ENCODE results near the gene OR1N1.
A peak's percentile ranks its signal among the peaks of the same experiment; 100 is the strongest.
"Not testable (repeated sequence)": the region's sequence is repeated elsewhere in the genome, so short reads cannot be mapped to it uniquely, and the experiment has no call there.

The OR1N1 gene, protein sequence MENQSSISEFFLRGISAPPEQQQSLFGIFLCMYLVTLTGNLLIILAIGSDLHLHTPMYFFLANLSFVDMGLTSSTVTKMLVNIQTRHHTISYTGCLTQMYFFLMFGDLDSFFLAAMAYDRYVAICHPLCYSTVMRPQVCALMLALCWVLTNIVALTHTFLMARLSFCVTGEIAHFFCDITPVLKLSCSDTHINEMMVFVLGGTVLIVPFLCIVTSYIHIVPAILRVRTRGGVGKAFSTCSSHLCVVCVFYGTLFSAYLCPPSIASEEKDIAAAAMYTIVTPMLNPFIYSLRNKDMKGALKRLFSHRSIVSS

DNA sequence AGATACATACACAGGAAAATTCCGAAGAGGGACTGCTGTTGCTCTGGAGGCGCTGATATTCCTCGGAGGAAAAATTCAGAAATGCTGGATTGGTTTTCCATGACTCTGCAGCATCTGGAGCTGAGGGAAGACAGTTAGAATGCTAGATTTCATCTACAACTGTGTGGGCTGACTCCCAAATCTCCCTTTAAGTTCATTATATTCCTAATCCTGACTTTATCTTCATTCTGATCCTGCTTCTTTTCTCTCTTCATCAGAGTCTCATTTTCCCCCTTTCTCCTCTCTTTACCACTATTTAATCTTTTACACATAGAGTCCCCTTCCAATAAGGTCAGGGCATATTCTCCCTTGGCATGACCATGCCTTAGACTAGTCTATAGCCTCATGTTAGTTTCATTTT is at the start of gene OR1N1:
Gene OR1N1 (minus strand): TSS at position 101 of the 400 bp plus-strand sequence. CDS start 0 bp downstream, at position 101.
- no peak for DNase-seq

DNA sequence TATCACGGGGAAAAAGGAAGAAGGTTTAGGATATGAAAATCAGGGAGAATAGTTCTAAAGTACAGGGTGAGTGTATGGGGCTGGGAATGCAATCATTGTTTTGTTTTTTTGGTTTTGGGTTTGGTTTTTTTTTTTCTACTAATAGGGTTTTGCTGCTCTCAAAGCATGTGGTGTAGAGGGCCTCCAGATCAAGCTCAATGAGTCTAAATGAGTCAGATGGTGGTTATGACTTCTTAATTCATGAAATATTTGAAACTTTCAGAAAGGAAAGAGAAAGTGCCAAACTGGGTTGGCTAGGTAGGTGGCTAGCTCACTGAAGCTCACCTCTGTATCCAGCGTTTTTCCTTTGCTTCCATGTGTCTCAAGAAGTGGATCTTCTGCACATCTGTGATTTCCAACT is 45.4 kb upstream of the OR1N1 start:
- no peak for DNase-seq

DNA sequence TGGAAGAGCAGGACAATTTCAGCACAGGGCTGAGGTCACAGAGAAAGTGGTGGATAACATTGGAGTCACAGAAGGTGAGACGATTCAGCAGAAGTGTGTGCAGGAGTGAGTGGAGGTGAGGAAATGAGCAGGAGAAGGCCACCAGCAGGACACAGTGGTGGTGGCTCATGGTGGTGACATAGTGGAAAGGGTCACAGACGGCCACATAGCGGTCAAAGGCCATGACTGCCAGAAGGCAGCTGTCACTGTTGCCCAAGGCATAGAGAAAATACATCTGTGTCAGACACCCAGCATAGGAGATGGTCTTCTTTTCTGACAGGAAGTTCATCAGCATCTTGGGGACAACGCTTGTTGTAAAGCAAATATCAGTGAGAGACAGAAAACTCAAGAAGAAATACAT is 40.8 kb upstream of the OR1N1 start:
- no peak for DNase-seq

DNA sequence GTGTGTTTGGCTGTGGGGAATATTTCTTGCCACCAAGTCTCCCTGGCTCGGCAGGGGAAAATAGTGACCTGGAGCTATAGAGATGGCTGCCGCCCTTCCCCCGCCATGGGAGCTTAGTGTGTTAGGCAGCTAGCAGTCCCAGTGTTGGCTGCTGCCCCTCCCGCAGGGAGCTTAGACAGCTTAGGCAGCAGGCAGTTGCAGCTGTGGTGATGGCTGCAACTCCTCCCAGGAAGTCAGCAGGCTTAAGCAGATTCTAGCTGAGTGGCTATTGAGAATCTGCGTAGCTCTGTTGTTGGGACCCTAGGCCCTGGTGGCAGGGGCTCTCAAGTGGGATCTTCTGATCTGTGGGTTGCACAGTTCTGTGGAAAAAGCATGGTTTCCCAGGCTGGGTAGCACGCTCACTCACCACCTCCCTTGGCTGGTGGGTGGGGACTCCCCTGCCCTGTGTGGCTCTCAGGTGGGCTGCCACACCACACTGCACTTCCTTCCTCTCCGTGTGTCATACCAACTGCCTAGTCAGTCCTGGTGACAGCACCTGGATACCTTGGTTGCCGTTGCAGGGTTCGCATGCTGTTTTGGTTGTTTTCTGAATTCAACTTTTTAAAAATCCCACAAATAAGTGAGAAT is 35.2 kb upstream of the OR1N1 start:
- no peak for DNase-seq

DNA sequence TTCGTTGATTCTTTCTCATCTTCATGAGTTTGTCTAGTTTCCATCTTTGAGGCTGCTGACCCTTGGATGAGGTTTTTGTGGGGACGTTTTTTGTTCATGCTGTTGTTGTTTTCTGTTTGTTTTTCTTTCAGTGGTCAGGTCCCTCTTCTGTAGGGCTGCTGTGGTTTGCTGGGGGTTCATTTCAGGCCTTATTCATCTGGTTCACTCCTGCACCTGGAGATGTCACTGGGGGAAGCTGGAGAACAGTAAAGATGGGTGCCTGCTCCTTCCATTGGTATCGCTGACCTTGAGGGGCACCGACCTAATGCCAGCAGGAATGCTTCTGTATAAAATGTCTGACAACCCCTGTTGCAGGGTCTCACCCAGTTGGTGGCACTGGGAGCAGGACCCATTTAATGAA is 34.4 kb upstream of the OR1N1 start:
- DNase-seq = no peak

DNA sequence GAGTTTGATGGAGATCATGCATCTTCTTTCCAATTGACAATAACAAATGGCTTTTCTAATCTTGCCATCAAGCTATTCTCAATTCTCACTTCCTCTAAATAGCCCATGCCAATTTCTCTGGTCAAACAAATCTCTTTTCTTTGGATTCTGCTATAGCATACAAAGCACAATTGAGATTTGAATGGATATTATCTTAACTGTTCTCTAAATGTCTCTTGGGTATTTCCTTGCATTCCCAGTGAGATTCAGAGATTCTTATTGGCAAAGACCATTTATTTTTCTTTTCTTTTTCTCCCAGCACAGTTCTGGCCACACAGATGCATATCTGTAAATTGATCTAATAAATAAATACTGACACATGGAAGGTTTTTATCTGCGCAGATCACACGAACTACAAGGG is 25.7 kb upstream of the OR1N1 start, which contains the start of gene OR1N2:
Gene OR1N2 (plus strand): TSS at position 301 of the 400 bp plus-strand sequence. CDS start 100 bp downstream, outside the sequence.
- DNase-seq = no peak

DNA sequence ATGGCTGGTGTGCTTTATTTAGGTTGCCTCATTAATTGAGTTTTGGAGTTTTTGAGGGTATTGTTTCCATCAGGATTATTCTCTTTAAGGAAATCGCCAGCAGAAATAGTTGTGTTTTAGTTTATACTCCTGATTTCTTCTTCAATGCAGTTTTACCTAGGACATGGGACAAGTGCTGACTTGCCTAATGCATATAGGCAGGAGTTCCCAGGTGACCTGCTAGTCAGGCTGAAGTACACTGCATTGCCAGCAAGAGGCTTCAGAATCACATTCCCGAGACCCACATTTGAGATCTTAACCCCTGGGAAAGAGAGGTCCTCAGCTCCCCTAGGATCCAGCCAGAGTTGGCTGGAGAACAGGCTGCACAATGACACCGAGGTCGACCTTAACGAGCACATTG is 24.3 kb upstream of the OR1N1 start:
- no peak for DNase-seq

DNA sequence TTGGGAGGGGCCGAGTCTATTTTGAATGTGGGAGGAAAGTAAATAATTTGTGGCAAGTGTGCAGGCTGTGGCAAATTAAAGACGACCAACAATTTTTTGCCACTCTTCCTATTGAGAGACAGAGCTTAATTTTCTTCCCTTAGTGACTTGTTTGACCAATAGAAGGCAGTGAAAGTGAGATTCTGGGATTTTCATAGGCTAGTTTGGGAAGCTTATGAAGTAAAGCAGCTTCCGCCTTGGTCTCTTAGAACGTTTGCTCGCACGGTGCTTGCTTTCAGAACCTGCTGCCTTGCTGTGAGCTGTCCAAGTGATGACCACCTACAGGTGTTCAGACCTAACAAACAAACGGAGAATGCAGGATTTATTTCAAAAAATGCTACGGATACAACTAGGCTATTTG is 19.1 kb upstream of the OR1N1 start:
- DNase-seq = no peak

DNA sequence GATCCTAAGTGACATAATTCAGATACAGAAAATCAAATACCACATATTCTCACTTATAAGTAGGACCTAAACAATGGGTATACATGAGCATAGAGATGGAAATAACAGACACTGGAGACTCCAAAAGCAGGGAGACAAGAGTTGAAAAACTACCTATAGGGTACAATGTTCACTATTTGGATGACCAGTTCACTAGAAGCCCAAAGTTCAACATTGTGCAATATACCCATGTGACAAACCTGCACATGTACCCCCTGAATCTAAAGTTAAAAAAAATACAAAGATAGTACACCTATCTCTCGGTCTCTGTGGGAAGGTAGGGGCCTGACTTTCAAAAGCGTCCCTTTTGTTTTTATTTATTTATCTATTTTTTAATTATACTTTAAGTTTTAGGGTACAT is 11.7 kb upstream of the OR1N1 start:
- DNase-seq = no peak

DNA sequence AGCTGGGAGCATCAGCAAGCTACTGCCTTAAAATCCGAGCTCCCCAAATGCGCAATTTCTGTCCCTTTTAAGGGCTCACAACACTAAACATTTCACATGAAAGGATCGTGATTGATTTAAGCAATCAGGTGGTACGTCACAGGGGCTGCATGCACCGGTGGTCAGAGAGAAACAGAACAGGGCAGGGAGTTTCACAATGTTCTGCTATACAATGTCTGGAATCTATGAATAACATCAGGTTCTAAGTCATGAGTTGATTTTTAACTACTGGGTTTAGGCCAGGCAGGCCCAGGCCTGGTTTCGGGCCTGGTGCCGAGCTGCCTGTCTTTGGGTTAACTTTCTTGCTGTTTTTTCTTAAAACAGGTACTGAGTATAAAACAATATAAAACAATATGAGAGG is 10.0 kb upstream of the OR1N1 start:
- DNase-seq = not testable (repeated sequence)

DNA sequence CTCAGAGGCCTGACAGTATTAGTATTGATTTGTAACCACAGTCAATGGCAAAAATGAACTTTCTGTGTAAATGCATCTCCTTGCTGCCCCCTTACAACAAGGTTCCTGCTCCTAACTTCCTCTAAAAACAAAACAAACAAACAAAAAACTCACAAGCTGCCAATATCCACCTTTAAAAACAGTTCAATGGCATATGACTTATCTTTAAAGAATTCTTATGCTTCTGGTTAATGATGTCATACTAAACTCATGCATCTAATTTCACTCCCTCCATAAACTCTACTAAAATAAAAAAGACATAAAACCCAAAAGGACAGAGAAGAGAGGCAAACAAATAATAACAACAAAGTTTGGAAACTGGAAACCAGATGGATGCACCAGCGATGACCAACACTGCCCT is 9.0 kb upstream of the OR1N1 start:
- DNase-seq = no peak

DNA sequence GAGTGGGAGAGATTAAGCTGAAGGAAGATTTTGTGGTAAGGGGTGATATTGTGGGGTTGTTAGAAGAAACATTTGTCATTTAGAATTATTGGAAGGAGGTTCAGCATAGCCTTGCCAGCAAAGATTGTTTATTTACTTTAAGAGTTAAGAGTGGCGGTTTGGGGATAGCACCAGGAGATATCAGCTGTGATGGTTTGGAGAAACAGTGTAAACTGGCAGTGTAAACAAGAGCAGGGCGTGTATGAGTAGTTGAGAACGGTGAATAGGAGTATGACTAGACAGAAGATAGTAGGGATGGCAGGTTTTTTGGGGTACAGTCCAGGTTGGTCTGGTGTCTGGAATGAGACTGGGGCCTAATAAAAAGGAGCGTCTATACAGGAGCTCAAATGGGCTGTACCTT is 4.1 kb upstream of the OR1N1 start:
- DNase-seq = not testable (repeated sequence)

DNA sequence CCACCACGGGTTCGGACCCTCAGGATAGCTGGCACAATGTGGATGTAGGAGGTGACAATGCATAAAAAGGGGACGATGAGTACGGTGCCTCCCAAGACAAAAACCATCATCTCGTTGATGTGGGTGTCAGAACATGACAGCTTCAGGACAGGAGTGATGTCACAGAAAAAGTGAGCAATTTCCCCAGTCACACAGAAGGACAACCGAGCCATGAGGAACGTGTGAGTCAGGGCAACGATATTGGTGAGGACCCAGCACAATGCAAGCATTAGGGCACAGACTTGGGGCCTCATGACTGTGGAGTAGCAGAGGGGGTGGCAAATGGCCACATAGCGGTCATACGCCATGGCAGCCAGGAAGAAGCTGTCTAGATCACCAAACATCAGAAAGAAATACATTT is 491 bp downstream of the OR1N1 start:
- DNase-seq = no peak

DNA sequence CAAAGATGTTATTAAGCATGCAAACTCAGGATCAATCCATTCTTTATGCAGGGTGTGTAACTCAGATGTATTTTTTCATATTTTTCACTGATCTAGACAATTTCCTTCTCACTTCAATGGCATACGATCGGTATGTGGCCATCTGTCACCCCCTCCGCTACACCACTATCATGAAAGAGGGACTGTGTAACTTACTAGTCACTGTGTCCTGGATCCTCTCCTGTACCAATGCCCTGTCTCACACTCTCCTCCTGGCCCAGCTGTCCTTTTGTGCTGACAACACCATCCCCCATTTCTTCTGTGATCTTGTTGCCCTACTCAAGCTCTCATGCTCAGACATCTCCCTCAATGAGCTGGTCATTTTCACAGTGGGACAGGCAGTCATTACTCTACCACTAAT is 7.7 kb downstream of the OR1N1 start:
- DNase-seq = no peak

DNA sequence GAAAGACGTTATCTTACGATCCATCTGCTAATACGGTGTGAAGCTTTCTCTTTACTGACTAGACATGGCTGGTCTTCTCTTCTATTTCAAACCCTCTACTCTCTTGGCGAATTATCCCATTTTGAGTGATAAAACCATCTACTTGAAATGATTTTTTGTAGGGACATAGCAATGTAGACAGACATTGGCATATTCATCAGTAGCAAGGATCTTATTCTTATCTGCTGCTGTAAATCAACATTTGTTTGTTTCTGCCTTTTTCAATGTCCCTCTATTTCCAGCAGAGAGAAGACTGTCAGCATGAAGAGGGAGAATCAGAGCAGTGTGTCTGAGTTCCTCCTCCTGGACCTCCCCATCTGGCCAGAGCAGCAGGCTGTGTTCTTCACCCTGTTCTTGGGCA is 8.3 kb downstream of the OR1N1 start, which contains the start of gene OR1J4:
Gene OR1J4 (plus strand): TSS at position 301 of the 400 bp plus-strand sequence. CDS start 0 bp downstream, at position 301.
- DNase-seq = no peak

DNA sequence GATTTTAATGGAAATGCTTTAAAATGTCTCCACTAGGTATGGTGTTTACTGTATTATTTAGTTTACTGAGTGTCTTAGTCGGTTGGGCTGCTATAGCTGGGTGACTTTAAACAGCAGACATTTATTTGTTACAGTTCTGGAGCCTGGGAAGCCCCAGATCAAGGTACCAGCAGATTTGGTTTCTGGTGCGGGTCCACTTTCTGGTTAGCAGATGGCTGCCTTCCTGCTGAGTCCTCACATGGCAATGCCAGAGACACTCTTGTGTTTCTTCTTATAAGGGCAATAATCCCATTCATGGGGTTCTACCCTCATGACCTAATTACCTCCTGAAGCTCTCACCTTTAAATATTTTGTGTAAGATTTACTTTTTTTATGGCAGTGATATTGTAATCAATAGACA is 8.9 kb downstream of the OR1N1 start:
- DNase-seq = no peak

DNA sequence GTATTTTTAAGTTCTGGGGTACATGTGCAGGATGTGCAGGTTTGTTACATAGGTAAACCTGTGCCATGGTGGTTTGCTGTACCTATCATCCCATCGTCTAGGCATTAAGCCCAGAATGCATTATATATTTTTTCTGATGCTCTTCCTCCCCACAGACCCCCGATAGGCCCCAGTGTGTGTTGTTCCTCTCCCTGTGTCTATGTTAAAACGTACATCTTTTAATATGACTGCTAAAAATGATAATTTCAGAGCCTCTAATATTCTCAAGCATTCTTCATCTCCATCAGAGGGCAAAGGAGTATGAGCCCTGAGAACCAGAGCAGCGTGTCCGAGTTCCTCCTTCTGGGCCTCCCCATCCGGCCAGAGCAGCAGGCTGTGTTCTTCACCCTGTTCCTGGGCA is 16.6 kb downstream of the OR1N1 start, which contains the start of gene OR1J2:
Gene OR1J2 (plus strand): TSS at position 301 of the 400 bp plus-strand sequence. CDS start 0 bp downstream, at position 301.
- DNase-seq = no peak

DNA sequence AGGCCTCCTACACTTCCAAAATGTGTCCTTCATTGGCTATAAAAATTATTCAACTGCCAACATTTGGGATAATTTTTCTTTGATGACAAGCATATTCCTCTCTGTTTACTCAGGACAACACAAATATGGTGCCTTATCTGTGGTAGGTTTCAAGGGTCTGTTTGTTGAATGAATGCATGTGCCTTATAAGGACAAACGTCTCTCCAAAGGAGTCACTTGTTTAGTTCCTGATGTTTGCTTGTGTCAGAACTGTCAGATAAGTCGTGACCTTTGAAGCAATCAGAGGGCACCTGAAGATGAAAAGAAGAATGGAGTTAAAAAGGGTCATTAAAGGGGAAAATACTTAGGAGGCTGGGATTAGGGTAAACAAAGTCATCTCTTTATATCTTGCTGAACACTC is 20.1 kb downstream of the OR1N1 start:
- no peak for DNase-seq

DNA sequence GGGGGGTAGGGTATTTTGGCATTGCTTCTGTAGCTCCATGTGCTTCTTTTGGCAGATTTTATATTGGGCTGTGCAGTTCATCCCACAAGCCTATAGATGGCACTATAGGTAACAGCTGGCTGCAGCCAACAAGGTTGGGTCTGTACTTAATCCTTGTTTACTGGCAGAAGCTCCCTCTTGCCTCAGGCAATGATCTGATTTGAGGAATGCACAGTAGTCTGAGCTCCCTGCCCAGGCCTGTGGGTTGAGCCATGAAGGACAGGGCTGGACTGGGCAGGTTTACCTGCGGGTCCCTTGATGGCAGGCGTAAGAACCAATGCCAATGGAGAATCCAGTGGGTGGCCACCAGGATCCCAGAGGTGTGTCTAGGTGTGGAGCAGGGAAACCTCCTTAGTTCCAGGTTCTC is 28.2 kb downstream of the OR1N1 start:
- DNase-seq = peak; percentile 54

DNA sequence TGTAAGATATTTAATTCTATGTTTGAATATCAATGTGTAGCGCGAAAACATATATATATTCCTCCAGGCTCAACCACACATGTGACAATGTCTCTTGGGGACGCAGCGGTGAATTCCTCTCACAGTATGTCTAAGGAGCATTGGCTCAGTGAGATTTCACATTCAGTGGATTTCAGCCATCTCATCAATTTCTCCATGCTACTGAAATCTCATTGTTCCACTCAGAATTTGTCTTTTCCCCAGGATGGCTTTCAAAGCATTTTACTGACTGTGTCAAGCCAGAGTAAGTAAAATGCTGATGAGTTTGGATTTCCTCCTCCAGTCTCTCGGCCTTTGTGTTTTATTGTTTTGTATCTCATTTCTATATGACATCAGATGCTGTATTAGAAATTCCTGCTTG is 48.0 kb downstream of the OR1N1 start:
- no peak for DNase-seq

DNA sequence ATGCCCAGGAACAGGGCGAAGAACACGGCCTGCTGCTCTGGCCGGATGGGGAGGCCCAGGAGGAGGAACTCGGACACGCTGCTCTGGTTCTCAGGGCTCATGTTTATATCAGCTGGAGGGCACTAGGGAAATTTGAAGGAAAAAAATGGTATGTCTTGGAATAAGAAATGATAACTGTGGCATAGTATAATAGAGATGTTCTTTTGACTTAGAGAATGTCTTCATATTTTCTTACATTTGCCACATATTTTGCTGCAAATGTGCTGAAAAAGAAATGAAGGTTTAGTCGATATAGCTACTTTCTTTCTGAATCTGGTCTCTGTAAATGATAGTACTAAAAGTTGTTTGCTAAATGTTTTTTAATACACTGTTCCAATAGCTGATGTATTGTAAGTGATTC is 49.3 kb downstream of the OR1N1 start, which contains the start of gene OR1J1:
Gene OR1J1 (minus strand): TSS at position 101 of the 400 bp plus-strand sequence. CDS start 0 bp downstream, at position 101.
- DNase-seq = no peak

DNA sequence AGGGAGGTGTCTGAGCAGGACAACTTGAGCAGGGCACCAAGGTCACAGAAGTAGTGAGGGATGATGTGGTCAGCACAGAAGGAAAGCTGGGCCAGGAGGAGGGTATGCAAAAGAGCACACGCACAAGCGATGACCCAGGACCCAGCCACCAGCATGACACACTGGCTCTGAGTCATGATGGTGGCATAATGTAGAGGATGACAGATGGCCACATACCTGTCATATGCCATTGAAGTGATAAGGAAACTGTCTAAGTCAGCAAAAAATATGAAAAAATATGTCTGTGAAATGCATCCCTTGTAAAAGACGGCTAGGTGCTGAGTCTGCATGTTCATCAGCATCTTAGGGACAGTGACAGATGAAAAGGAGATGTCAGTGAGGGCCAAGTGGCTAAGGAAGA is 49.7 kb downstream of the OR1N1 start:
- no peak for DNase-seq
